Panc1 (cell line): ENCODE data around the gene LARGE2. TPM values are rescaled to one million over a fixed set of nuclear protein-coding genes. Genes with fewer than 3 reads are reported as not detected.

Experiments
- ATAC-seq: fragments of 200-7000 bp; cut with Tn5 transposase; 2 replicates; pipeline ENCODE4 v1.9.1; 2020; ENCODE audit warnings: mild to moderate bottlenecking, moderate library complexity
- BruUV-seq: library from RNA; stranded (reverse); fragments of 400-500 nt; replicated peaks from 2 replicates; lab custom pipeline; 2021; lab: Mats Ljungman, UMichigan
- CTCF ChIA-PET: fragments of 300-600 bp; sonication (Branson Sonifier 250); formaldehyde crosslinking; loops from one replicate; lab custom pipeline; 2022; ENCODE audit warnings: antibody characterized with exemption; lab: Charles Lee
- POLR2A ChIA-PET: fragments of 300-600 bp; sonication (Branson Sonifier 250); formaldehyde crosslinking; loops from one replicate; lab custom pipeline; 2022; ENCODE audit warnings: antibody characterized with exemption; lab: Charles Lee
- DNase-seq: peaks from one replicate; pipeline ENCODE4 v3.0.0-alpha.2; 2010; ENCODE audit warnings: low read depth, low spot score
- H3K27ac ChIP-seq: 2 replicates; pipeline ENCODE4 v1.5.1; 2011; ENCODE audit warnings: mild to moderate bottlenecking, low read length, inconsistent platforms
- H3K27me3 ChIP-seq: fragments of 200-500 bp; sonication (Bioruptor generic); 2 replicates; pipeline ENCODE4 v1.6.0; 2014; ENCODE audit warnings: low read length, inconsistent platforms; ENCODE audit not compliant: control insufficient read depth, insufficient read depth
- H3K36me3 ChIP-seq: fragments of 200-500 bp; sonication (Bioruptor generic); 2 replicates; pipeline ENCODE4 v1.5.1; 2014; ENCODE audit warnings: inconsistent platforms, mild to moderate bottlenecking, low read length, moderate library complexity; ENCODE audit not compliant: control insufficient read depth, insufficient read depth
- H3K4me1 ChIP-seq: 2 replicates; pipeline ENCODE4 v1.5.1; 2011; ENCODE audit warnings: inconsistent platforms, mild to moderate bottlenecking, low read length, moderate library complexity; ENCODE audit not compliant: control insufficient read depth, insufficient read depth
- H3K4me3 ChIP-seq, 2 experiments: 2 replicates each; pipeline ENCODE4 v1.5.1; 2011 to 2012; ENCODE audit warnings: low read depth in 2 of 2, low read length in 2 of 2, mild to moderate bottlenecking in 2 of 2, inconsistent platforms in 1 of 2, moderate library complexity in 1 of 2
- H3K9me3 ChIP-seq: fragments of 200-500 bp; sonication (Bioruptor generic); 2 replicates; pipeline ENCODE4 v1.5.1; 2014; ENCODE audit warnings: low read depth, mild to moderate bottlenecking, inconsistent platforms, low read length, moderate library complexity; ENCODE audit not compliant: control insufficient read depth, insufficient read depth
- CTCF ChIP-seq: fragments of 450-650 bp; IDR thresholded peaks from 2 replicates; pipeline ENCODE4 v1.5.1; 2017; ENCODE audit warnings: mild to moderate bottlenecking
- POLR2AphosphoS5 ChIP-seq: IDR thresholded peaks from 2 replicates; pipeline ENCODE4 v1.6.1; 2012; ENCODE audit warnings: mild to moderate bottlenecking, low read depth, low read length, moderate library complexity
- REST ChIP-seq, 2 experiments: IDR thresholded peaks; 2 replicates each; pipeline ENCODE4 v1.6.1; 2011 to 2012; ENCODE audit warnings: low read depth in 2 of 2, control low read depth in 1 of 2, low read length in 1 of 2, mild to moderate bottlenecking in 1 of 2, moderate library complexity in 1 of 2; ENCODE audit not compliant: insufficient read depth in 1 of 2
- SIN3A ChIP-seq: IDR thresholded peaks from 2 replicates; pipeline ENCODE4 v1.6.1; 2012; ENCODE audit warnings: low read depth, mild to moderate bottlenecking, low read length, moderate library complexity, borderline replicate concordance; ENCODE audit not compliant: insufficient read depth
- TCF7L2 ChIP-seq: IDR thresholded peaks from 2 replicates; pipeline ENCODE4 v1.6.1; 2011; ENCODE audit warnings: mild to moderate bottlenecking, low read depth, low read length, inconsistent platforms
- in situ Hi-C: cut with HindIII; loops from 2 replicates; pipeline ENCODE4 v1.10.0; 2016; ENCODE audit warnings: low sequenced_read_pairs, low pct_unique_long_range_greater_than_20kb
- intact Hi-C: fragments of 100-400 bp; cut with micrococcal nuclease; formaldehyde crosslinking; loops from one replicate; pipeline ENCODE4 v1.10.0; 2022; ENCODE audit not compliant: unreplicated experiment
- total RNA-seq: library from RNA; stranded (reverse); gene quantifications from one replicate; pipeline ENCODE4 v1.2.1, GENCODE V29; 2021; ENCODE audit not compliant: unreplicated experiment

Gene LARGE2
- total RNA-seq, 1 experiment from 2014 or later = 1.4 TPM

GRCh38 chr11:45889555-45889954, 32.9 kb upstream of the LARGE2 start:
- CTCF ChIA-PET = interaction anchor here (0.6 kb wide), 1 partner anchor 445 kb away, joined by 5 read pairs; no protein-coding TSS in a partner anchor
- DNase-seq (no peak), ATAC-seq (no peak)
- POLR2A ChIA-PET = no interaction called here
- BruUV-seq = no TSS peak
- TF ChIP-seq CTCF (no peak), TCF7L2 (no peak), REST (IDR thresholded peaks at IDR 0.05; ENCODE audit: insufficient read depth in 1 of 2, low read depth in 2 of 2, low read length in 1 of 2) (no peak), POLR2AphosphoS5 (no peak), SIN3A (no peak)
- Histone ChIP-seq H3K27me3 (no peaks in the 10 kb centered on the region), H3K9me3 (no peaks in the 10 kb centered on the region), H3K4me3 (no peak overlapping the region), H3K36me3 (no peaks in the 10 kb centered on the region), H3K4me1 (no peaks in the 10 kb centered on the region), H3K27ac (no peak overlapping the region)
- in situ Hi-C loops (no loop called here), intact Hi-C loops (no loop called here)

GRCh38 chr11:45889966-45890365, 32.5 kb upstream of the LARGE2 start:
- ChIA-PET CTCF (no interaction called here), POLR2A (interaction anchor here (0.5 kb wide), 1 partner anchor 260 kb away, joined by 3 read pairs; no protein-coding TSS in a partner anchor)
- TF ChIP-seq CTCF (no peak), TCF7L2 (no peak), REST (IDR thresholded peaks at IDR 0.05; ENCODE audit: insufficient read depth in 1 of 2, low read depth in 2 of 2, low read length in 1 of 2) (no peak), SIN3A (no peak), POLR2AphosphoS5 (no peak)
- intact Hi-C loops = no loop called here
- Histone ChIP-seq H3K27me3 (no peaks in the 10 kb centered on the region), H3K27ac (no peak overlapping the region), H3K4me3 (no peak overlapping the region), H3K9me3 (no peaks in the 10 kb centered on the region), H3K4me1 (no peaks in the 10 kb centered on the region), H3K36me3 (no peaks in the 10 kb centered on the region)
- ATAC-seq (no peak), DNase-seq (no peak)
- BruUV-seq = no TSS peak
- in situ Hi-C loops = no loop called here
